Putamen (tissue), 1 donor: ENCODE measurements around the gene LRP1.

ENCODE experiments used
- DNase-seq: peaks from one replicate; pipeline ENCODE4 v3.0.0-alpha.2; 2016; ENCODE audit warnings: low spot score

The LRP1 gene

DNA sequence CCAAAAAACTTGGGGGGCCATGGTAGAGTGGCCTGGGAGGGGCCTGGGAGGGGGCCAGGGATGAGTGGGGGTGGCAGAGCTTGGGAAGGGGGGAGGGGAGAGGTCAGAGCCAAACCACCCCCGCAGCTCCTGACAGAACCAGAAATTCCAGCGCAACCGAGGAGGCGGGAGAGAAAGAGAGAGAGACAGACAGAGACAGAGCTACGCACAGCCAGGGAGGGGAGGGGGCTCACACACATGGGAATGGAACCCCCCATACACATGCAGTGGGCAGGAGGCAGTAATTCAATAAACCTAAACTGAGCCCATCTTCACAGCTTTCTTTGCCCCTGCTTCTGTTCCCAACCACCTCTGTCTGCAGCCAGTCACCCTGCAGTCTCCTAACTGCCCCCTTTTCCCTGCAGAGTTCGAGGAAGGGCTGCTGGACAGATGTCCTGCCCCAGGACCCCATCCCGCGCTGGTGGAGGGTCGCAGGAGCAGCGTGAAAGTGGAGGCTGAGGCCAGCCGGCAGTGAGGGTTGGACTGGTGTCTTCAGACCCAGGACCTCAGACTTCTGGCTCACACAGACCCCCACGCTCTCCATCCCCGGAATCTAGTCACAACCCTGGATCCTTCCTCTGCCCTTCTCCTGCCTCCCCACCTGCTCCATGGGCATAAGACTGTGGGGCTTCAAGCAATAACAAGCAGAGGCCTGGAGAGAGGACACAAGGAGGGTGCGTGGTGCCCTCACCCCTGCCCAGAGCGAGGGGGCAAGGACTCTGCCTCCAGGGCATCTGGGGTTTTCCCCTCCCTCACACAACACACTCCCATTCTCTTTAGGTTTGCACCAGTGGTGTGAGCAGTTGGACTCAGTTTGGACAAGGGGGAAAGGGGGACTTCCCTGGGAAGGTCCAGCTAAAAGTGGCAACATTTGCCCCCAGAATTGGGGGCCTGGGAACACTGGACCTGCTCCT is 33.8 kb upstream of the LRP1 start:
- no peak for DNase-seq

DNA sequence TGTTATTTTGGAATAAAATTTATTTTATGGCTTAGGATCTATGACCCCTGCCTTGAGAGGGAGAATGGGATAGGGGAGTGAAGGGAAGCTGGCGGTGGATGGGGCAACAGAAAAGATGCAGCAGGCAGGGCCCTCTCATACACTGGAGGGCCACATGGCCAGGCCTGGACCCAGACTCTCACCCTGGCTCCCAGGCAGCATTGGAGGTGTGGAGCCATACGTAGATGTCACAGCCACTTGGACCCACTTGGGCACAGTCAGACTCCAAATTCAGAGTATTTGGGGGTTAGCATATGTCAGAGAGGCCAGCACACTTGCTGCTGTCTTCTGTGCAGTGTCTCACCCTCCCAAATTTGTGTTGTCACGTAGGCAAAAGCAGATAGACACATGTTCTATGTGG is 32.8 kb upstream of the LRP1 start:
- DNase-seq = no peak

DNA sequence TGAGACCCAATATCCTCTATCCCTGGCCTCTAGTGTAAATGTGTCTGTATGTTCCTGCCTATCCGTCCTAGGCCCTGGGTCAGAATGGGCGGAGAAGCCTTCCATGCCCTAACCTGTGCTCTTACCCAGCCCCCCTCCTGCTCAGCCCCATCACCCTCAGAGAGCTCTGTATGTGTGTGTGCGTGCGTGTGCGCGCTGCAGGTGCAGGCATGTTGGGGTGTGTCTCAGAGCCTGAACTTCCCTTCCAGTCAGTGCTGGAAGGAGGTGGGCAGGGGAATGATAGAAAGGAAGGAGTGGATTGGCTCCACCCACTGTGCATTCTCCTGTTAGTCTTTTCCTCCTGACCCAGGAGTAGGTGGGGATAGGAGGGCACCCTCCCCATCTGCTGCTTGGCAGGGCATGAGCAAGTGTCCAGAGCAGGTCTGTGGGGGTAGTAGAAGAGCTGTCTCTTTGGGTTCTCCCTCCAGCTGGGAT is 32.1 kb upstream of the LRP1 start:
- no peak for DNase-seq

- no peak for DNase-seq
Measured at GRCh38 chr12:57096748-57097553, 31.3 kb upstream of the LRP1 start.

- no peak for DNase-seq
Measured at GRCh38 chr12:57097554-57097835, 30.8 kb upstream of the LRP1 start.

- no peak for DNase-seq
Measured at GRCh38 chr12:57098546-57098945, 29.7 kb upstream of the LRP1 start.

DNA sequence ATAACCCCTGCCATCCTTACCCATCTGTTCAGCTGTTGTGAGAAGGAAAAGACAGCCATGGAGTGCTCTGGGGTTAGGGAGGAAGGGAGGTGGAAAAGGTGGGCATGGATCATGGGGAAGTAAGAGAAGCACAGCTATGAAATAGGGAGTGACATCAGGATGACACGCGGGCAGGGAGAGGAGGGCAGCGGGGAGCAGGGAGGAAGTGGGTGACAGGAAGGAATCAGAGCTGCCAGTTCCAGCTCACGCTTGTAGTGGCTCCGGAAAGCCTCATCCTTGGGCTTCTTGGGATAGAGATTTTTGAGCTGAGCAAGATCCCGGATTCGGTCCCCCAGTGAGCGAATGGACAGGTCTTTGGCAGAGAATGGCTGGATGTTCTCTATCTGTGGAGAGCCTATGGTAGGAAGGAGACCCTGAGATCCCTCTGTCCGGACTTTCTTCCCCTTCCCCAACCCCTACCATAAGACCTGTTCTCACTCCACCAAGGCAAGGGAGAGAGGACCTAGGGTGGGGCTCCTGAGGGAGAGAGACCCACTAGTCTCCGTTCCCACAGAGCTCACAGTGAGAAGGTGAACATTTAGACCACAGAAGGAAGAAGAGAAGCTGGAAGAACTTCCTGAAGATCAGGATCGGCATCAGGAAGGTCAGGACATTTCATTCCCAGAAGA is 29.1 kb upstream of the LRP1 start:
- no peak for DNase-seq

GRCh38 chr12:57099766-57100165 is 28.5 kb upstream of the LRP1 start:
- DNase-seq = no peak

DNA sequence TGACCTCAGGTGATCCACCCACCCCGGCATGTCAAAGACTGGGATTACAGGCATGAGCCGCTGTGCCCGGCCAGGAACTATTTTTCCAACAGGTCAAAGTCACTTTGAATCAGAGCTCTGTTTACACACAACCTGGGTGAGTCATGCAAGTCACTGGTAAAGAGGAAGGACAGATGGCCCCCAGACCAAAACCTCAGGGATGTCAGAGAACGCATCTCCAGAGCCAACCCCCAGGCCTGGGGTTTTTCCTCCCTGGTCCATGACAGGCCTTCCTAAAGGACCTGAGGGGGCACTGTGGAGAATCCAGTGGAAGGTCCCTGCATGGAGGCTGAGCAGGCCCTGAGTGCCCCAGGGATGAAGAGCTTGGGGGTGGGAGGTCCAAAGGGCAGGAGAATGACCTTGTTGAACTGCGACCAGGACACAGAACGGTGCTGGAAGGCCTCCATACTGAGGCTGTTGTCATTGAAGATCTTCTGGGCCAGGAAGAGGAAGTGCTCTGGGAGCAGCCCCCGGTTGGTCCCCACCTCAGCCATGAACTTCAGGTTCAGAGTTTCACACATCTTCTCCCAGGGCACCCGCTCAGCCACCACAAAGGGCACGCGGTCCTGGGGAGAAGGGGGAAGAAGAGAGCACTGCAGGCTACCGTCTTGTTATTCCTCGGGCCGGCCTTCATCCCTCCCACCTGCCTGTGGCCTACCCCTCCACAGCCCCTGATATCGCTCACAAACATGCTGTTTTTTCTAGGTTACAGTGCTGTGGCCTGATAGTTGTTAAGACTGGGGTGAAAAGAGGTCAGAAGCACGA is 26.2 kb upstream of the LRP1 start:
- no peak for DNase-seq

- no peak for DNase-seq
Measured at GRCh38 chr12:57103856-57104255, 24.4 kb upstream of the LRP1 start.

GRCh38 chr12:57104292-57104910 is 23.9 kb upstream of the LRP1 start:
- DNase-seq = no peak

DNA sequence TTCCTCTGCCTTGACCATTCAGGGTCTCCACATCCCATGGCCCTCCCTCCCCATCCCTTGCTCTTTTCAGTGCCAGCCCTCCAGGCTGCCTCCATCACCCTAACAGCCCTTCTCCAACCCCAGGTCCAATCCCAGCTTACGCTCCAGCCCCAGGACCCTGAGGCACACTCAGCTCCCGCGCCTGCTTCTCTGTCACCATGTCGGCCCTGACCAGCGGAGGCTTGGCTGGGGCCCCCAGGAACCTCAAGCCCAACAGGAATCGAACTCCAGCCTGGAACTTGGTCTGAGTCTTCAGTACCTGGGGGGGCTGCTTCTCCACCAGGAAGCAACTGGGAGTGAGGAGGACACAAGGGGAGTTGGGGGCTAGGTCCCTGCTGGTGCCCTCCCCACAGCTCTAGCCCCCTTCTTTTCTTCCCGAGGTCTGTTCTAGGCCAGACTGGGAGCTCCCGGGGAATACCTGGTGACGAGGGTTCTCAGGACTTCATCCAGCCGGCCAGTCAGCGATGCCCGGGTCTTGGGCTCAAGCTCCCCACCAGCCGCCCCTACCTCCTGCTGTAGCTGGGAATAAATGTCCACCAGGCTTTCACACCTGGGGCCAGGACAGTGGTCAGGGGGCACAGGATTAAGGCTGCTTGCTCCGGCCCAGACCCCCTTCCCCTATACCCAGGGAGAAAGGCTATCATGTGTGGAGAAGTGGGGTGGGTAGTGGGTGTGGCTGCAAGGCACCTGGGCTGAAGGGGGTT is 23.1 kb upstream of the LRP1 start:
- DNase-seq = no peak

- no peak for DNase-seq
Measured at GRCh38 chr12:57106021-57106708, 22.1 kb upstream of the LRP1 start.

DNA sequence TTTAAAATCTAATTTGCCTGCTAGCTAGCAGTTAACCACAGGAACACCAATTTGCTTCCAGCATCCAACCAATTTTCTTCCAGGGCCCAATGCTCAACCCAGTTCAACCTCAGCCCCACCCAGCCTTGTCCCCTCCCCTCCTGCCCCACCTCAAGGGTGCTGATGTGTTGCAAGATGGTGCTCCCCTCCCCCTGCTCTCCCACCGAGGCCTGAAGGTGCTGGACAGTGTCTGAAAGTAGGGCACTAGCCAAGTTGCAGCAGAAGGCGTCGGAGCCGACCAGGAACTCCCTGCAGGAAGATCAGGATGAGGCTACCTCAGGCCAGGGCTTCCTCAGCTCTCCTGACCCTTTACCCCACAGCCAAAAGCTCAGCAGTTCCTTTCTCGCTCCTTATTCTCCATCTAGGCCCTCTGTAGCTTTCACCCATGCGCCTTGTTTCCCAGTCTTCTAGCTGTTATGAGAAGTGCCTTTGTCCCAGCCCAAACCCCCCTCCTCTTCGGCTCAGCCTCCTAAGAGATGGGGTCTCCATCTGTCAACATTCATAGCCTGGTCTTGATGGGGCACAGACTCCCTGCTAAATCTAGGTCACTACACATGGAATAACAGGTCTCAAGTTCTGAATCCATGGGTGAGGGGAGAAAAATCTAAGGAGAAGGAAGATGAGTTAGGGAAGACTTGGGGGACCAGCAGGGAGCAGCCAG is 20.7 kb upstream of the LRP1 start:
- DNase-seq = no peak

GRCh38 chr12:57109207-57110103 is 18.8 kb upstream of the LRP1 start:
- no peak for DNase-seq

GRCh38 chr12:57110104-57111030 is 17.9 kb upstream of the LRP1 start:
- no peak for DNase-seq

DNA sequence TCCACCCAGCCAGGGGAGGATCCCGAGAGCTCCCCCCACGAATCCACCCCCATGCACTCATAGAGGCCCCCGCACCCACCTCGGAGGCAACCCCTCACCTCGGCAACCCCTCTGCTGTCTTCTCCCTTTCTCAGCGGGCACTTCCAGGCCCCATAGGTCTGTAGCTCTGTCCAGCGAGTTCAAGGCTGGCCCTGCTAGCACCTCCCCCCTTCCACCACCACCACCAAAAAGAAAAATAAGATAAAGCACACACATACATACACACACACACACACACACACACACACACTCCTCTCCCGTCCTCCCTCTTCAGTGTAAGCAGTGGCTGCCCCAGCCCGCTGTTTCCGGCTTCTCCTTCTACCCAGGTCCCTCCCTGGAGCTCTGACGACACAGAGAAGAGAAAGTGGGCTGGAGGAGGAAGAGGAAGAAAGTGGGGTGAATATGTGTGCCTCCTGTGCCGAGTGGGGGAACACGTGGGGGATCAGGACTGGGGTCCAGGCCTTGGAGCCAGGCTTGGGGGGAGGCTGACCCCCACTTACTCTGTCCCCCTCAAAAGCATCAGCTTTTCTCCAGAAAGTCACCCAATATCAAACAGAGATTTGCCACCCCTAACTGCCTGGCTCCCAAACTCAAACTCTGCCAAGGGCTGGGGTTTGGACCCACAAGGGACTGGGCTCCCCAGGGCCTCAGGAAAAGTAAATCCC is 17.1 kb upstream of the LRP1 start, which contains the start of gene STAT6:
STAT6 (minus strand) TSS at position 332 of the 704 bp plus-strand sequence. CDS start 3,084 bp downstream, outside the sequence.
- peak; percentile 68 for DNase-seq
